ENCODE measurements around the gene FEM1B.

The FEM1B gene

GRCh38 chr15:68259883-68260282 lies 17.7 kb upstream of the FEM1B start:
- DNase-seq (ENCODE audit: low spot score): no peak

- DNase-seq (ENCODE audit: low spot score): no peak
Measured at GRCh38 chr15:68261241-68261640, 16.3 kb upstream of the FEM1B start.

- no peak for DNase-seq (ENCODE audit: low spot score)
Measured at GRCh38 chr15:68261980-68262379, 15.6 kb upstream of the FEM1B start.

- DNase-seq (ENCODE audit: low spot score): no peak
Measured at GRCh38 chr15:68262514-68263356, 14.8 kb upstream of the FEM1B start.

GRCh38 chr15:68264282-68264681 lies 13.3 kb upstream of the FEM1B start:
- no peak for DNase-seq (ENCODE audit: low spot score)

- no peak for DNase-seq (ENCODE audit: low spot score)
Measured at GRCh38 chr15:68265081-68265480, 12.5 kb upstream of the FEM1B start.

GRCh38 chr15:68265674-68266073 lies 11.9 kb upstream of the FEM1B start:
- DNase-seq (ENCODE audit: low spot score): no peak

GRCh38 chr15:68268405-68268804 lies 9.1 kb upstream of the FEM1B start:
- no peak for DNase-seq (ENCODE audit: low spot score)

- DNase-seq (ENCODE audit: low spot score): no peak
Measured at GRCh38 chr15:68271854-68272471, 5.6 kb upstream of the FEM1B start.

- no peak for DNase-seq (ENCODE audit: low spot score)
Measured at GRCh38 chr15:68272721-68273271, 4.7 kb upstream of the FEM1B start.

GRCh38 chr15:68274201-68274848 lies 3.2 kb upstream of the FEM1B start:
- no peak for DNase-seq (ENCODE audit: low spot score)

- DNase-seq (ENCODE audit: low spot score): no peak
Measured at GRCh38 chr15:68275165-68275746, 2.3 kb upstream of the FEM1B start.

- DNase-seq (ENCODE audit: low spot score): no peak
Measured at GRCh38 chr15:68276668-68277067, 877 bp upstream of the FEM1B start.

- DNase-seq (ENCODE audit: low spot score): no peak
Measured at GRCh38 chr15:68277131-68277602, 378 bp upstream of the FEM1B start.

- no peak for DNase-seq (ENCODE audit: low spot score)
Measured at GRCh38 chr15:68278345-68278594, 725 bp downstream of the FEM1B start.

GRCh38 chr15:68278595-68279405 lies 1.3 kb downstream of the FEM1B start:
- no peak for DNase-seq (ENCODE audit: low spot score)

GRCh38 chr15:68279779-68280753 lies 2.5 kb downstream of the FEM1B start:
- no peak for DNase-seq (ENCODE audit: low spot score)

GRCh38 chr15:68281008-68281407 lies 3.5 kb downstream of the FEM1B start:
- DNase-seq (ENCODE audit: low spot score): no peak

- DNase-seq (ENCODE audit: low spot score): no peak
Measured at GRCh38 chr15:68283401-68283800, 5.9 kb downstream of the FEM1B start.

- DNase-seq (ENCODE audit: low spot score): no peak
Measured at GRCh38 chr15:68284616-68285258, 7.2 kb downstream of the FEM1B start.

Data from LoVo (cell line).